H9 (cell line): Measurements from ENCODE around the gene PTPN2. TPM values are rescaled to one million over a fixed set of nuclear protein-coding genes. Genes with fewer than 3 reads are reported as not detected.

ENCODE experiments used
- DNase-seq: peaks from one replicate; pipeline ENCODE4 v3.0.0-alpha.2; 2017
- H2AFZ ChIP-seq: one replicate; pipeline ENCODE4 v1.6.1; 2013; ENCODE audit warnings: mild to moderate bottlenecking, low read length, control low read depth, moderate library complexity
- H2AK5ac ChIP-seq: 2 replicates; pipeline ENCODE4 v1.6.1; 2013; ENCODE audit warnings: low read length, control low read depth, mixed read lengths; ENCODE audit not compliant: insufficient read length
- H2BK120ac ChIP-seq: one replicate; pipeline ENCODE4 v1.6.1; 2013; ENCODE audit warnings: low read depth, mild to moderate bottlenecking, low read length, control low read depth, inconsistent platforms; ENCODE audit not compliant: poor library complexity, severe bottlenecking
- H2BK12ac ChIP-seq: 2 replicates; pipeline ENCODE4 v1.6.1; 2013; ENCODE audit warnings: low read length, control low read depth, mixed read lengths, low read depth; ENCODE audit not compliant: insufficient read length
- H2BK15ac ChIP-seq: 2 replicates; pipeline ENCODE4 v1.6.1; 2013; ENCODE audit warnings: low read depth, low read length, control low read depth
- H2BK20ac ChIP-seq: one replicate; pipeline ENCODE4 v1.6.1; 2013; ENCODE audit warnings: low read depth, mild to moderate bottlenecking, low read length, control low read depth, inconsistent platforms; ENCODE audit not compliant: poor library complexity, severe bottlenecking
- H2BK5ac ChIP-seq: 2 replicates; pipeline ENCODE4 v1.6.1; 2013; ENCODE audit warnings: low read length, control low read depth, mixed read lengths; ENCODE audit not compliant: insufficient read length
- H3K14ac ChIP-seq: 2 replicates; pipeline ENCODE4 v1.6.1; 2013; ENCODE audit warnings: low read length, control low read depth; ENCODE audit not compliant: insufficient read depth
- H3K18ac ChIP-seq: 2 replicates; pipeline ENCODE4 v1.6.1; 2013; ENCODE audit warnings: low read depth, mild to moderate bottlenecking, mixed read lengths, low read length, control low read depth; ENCODE audit not compliant: insufficient read length
- H3K23ac ChIP-seq: 2 replicates; pipeline ENCODE4 v1.6.1; 2013; ENCODE audit warnings: low read length, control low read depth, mixed read lengths, low read depth; ENCODE audit not compliant: insufficient read length
- H3K23me2 ChIP-seq: 2 replicates; pipeline ENCODE4 v1.6.1; 2013; ENCODE audit warnings: low read depth, mild to moderate bottlenecking, mixed read lengths, low read length, control low read depth; ENCODE audit not compliant: insufficient read length, poor library complexity, severe bottlenecking
- H3K27ac ChIP-seq: 2 replicates; pipeline ENCODE4 v1.5.1; 2013; ENCODE audit warnings: low read length, control low read depth, mixed read lengths, low read depth; ENCODE audit not compliant: insufficient read length
- H3K27me3 ChIP-seq: 2 replicates; pipeline ENCODE4 v1.6.1; 2013; ENCODE audit warnings: low read length, control low read depth, inconsistent platforms; ENCODE audit not compliant: insufficient read depth
- H3K4ac ChIP-seq: 2 replicates; pipeline ENCODE4 v1.6.1; 2013; ENCODE audit warnings: low read depth, mild to moderate bottlenecking, control low read depth, inconsistent platforms, low read length, moderate library complexity
- H3K4me1 ChIP-seq: 2 replicates; pipeline ENCODE4 v1.6.1; 2013; ENCODE audit warnings: low read length, control low read depth, inconsistent platforms; ENCODE audit not compliant: insufficient read depth
- H3K4me2 ChIP-seq: 2 replicates; pipeline ENCODE4 v1.6.1; 2013; ENCODE audit warnings: low read length, control low read depth, mixed read lengths; ENCODE audit not compliant: insufficient read length, insufficient read depth
- H3K56ac ChIP-seq: 2 replicates; pipeline ENCODE4 v1.6.1; 2013; ENCODE audit warnings: low read depth, mild to moderate bottlenecking, mixed read lengths, low read length, control low read depth; ENCODE audit not compliant: insufficient read length
- H3K79me1 ChIP-seq: 2 replicates; pipeline ENCODE4 v1.6.1; 2013; ENCODE audit warnings: low read depth, mild to moderate bottlenecking, moderate library complexity, low read length, control low read depth, inconsistent platforms; ENCODE audit not compliant: insufficient read depth, poor library complexity, severe bottlenecking
- H3K79me2 ChIP-seq: 2 replicates; pipeline ENCODE4 v1.6.1; 2013; ENCODE audit warnings: low read length, control low read depth, inconsistent platforms; ENCODE audit not compliant: insufficient read depth
- H3K9ac ChIP-seq: 2 replicates; pipeline ENCODE4 v1.6.1; 2013; ENCODE audit warnings: low read length, control low read depth, mixed read lengths; ENCODE audit not compliant: insufficient read length; ENCODE audit errors: extremely low read depth
- H3K9me3 ChIP-seq: one replicate; pipeline ENCODE4 v1.6.1; 2013; ENCODE audit warnings: low read depth, low read length, inconsistent platforms; ENCODE audit not compliant: control insufficient read depth
- H3T11ph ChIP-seq: one replicate; pipeline ENCODE4 v1.6.1; 2013; ENCODE audit warnings: mild to moderate bottlenecking, low read length, control low read depth, inconsistent platforms
- H4K20me1 ChIP-seq: one replicate; pipeline ENCODE4 v1.6.1; 2013; ENCODE audit not compliant: control insufficient read depth, insufficient read length, insufficient read depth
- H4K5ac ChIP-seq: 2 replicates; pipeline ENCODE4 v1.6.1; 2013; ENCODE audit warnings: low read depth, mild to moderate bottlenecking, mixed read lengths, low read length, control low read depth; ENCODE audit not compliant: insufficient read length
- H4K8ac ChIP-seq: replicated peaks from 2 replicates; pipeline ENCODE4 v1.6.1; 2013; ENCODE audit warnings: low read length, control low read depth, mixed read lengths, low read depth; ENCODE audit not compliant: insufficient read length
- H4K91ac ChIP-seq: 2 replicates; pipeline ENCODE4 v1.6.1; 2013; ENCODE audit warnings: low read depth, mild to moderate bottlenecking, moderate library complexity, mixed read lengths, low read length, control low read depth; ENCODE audit not compliant: insufficient read length
- H3K27ac Mint-ChIP-seq, 3 experiments: 2 replicates in 2 of 3; 3 replicates in 1 of 3; pipeline ENCODE4 v1.8.0; 2020 to 2021; ENCODE audit warnings: mixed read lengths in 3 of 3, mild to moderate bottlenecking in 1 of 3, moderate library complexity in 1 of 3
- H3K27me3 Mint-ChIP-seq: 2 replicates; pipeline ENCODE4 v1.8.0; 2021; ENCODE audit warnings: low read depth, mild to moderate bottlenecking, moderate library complexity, mixed read lengths
- H3K36me3 Mint-ChIP-seq, 3 experiments: 2 replicates in 2 of 3; 3 replicates in 1 of 3; pipeline ENCODE4 v1.8.0; 2020 to 2021; ENCODE audit warnings: low read depth in 3 of 3, mixed read lengths in 3 of 3; ENCODE audit not compliant: insufficient read depth in 1 of 3
- H3K4me1 Mint-ChIP-seq, 2 experiments: 2 replicates each; pipeline ENCODE4 v1.8.0; 2020; ENCODE audit warnings: mixed read lengths in 2 of 2
- H3K4me3 Mint-ChIP-seq, 2 experiments: 2 replicates in 1 of 2; 3 replicates in 1 of 2; pipeline ENCODE4 v1.8.0; 2020 to 2021; ENCODE audit warnings: mild to moderate bottlenecking in 2 of 2, mixed read lengths in 2 of 2, moderate library complexity in 1 of 2
- H3K9me3 Mint-ChIP-seq, 2 experiments: 2 replicates in 1 of 2; 3 replicates in 1 of 2; pipeline ENCODE4 v1.8.0; 2020; ENCODE audit warnings: mild to moderate bottlenecking in 2 of 2, mixed read lengths in 2 of 2, moderate library complexity in 1 of 2
- CTCF ChIP-seq: fragments of 200-600 bp; sonication (generic); conservative IDR thresholded peaks from 3 replicates; pipeline ENCODE4 v1.8.0; 2021; ENCODE audit warnings: antibody characterized with exemption, mild to moderate bottlenecking
- WGBS: extraction: QIAGEN DNeasy Blood & Tissue Kit; methylation state at CpG from one replicate; pipeline ENCODE4 v1.1.7; 2013; ENCODE audit warnings: missing lambda C conversion rate, low lambda C conversion rate, mixed read lengths; ENCODE audit not compliant: insufficient read length; ENCODE audit errors: extremely low coverage; 5-methylcytosine and 5-hydroxymethylcytosine counted together
- total RNA-seq: library from RNA; stranded (reverse); gene quantifications from 2 replicates; pipeline ENCODE4 v1.2.1, GENCODE V29; 2021

PTPN2 gene
- total RNA-seq, 1 experiment from 2014 or later = 48.7 TPM

GRCh38 chr18:12836551-12836950 lies 47.5 kb downstream of the PTPN2 start:
- Histone ChIP-seq H2BK5ac (no peak overlapping the region), H4K5ac (no peak overlapping the region), H2AFZ (no peak overlapping the region), H2BK120ac (no peak overlapping the region), H3K4ac (no peak overlapping the region), H3K4me2 (no peak overlapping the region), H3K23me2 (no peaks in the 10 kb centered on the region), H3K79me2 (peaks cover 2% of the 10 kb centered on the region; the same call in 1 of the 2 replicates), H3K27me3 (no peaks in the 10 kb centered on the region), H3K79me1 (no peaks in the 10 kb centered on the region), H3K14ac (no peak overlapping the region), H3K56ac (no peak overlapping the region), H3K4me1 (peaks cover 4% of the 10 kb centered on the region; the same call in 1 of the 2 replicates), H3K23ac (no peak overlapping the region), H3T11ph (no peak overlapping the region), H2BK20ac (no peak overlapping the region), H4K91ac (no peak overlapping the region), H3K18ac (no peak overlapping the region), H4K20me1 (no peaks in the 10 kb centered on the region), H4K8ac (no peak overlapping the region), H3K27ac (no peak overlapping the region), H3K9me3 (no peaks in the 10 kb centered on the region), H2BK12ac (no peak overlapping the region), H3K9ac (no peak overlapping the region), H2AK5ac (no peak overlapping the region), H2BK15ac (no peak overlapping the region)
- Mint-ChIP-seq H3K27ac (no peak overlapping the region), H3K9me3 (no peaks in the 10 kb centered on the region), H3K4me1 (peaks cover 19 to 20% of the 10 kb centered on the region in 2 experiments), H3K36me3 (peaks cover 8 to 24% (median 20%) of the 10 kb centered on the region in 3 experiments; a peak in 5 of 7 replicates), H3K27me3 (no peaks in the 10 kb centered on the region), H3K4me3 (no peak overlapping the region)
- TF ChIP-seq CTCF = no peak
- DNase-seq = no peak
- no CpG with 5 or more reads among the region's 5 CpGs for WGBS
